Fibroblast of pulmonary artery (primary cell): Measurements from ENCODE around the gene ALG12.

ENCODE experiments used
- DNase-seq: peaks from one replicate; pipeline ENCODE4 v3.0.0-alpha.2; 2010; ENCODE audit warnings: low read depth
- H3K4me3 ChIP-seq: replicated peaks from 2 replicates; pipeline ENCODE4 v1.5.1; 2011; ENCODE audit warnings: low read depth, mild to moderate bottlenecking, control low read depth, low read length, moderate library complexity
- TF ChIP-seq, protein P1 (sequence below): IDR thresholded peaks from 2 replicates; pipeline ENCODE4 v1.5.1; 2011; ENCODE audit warnings: mild to moderate bottlenecking, control low read depth, low read length, inconsistent platforms; ENCODE audit errors: missing control alignments

ALG12 gene

DNA sequence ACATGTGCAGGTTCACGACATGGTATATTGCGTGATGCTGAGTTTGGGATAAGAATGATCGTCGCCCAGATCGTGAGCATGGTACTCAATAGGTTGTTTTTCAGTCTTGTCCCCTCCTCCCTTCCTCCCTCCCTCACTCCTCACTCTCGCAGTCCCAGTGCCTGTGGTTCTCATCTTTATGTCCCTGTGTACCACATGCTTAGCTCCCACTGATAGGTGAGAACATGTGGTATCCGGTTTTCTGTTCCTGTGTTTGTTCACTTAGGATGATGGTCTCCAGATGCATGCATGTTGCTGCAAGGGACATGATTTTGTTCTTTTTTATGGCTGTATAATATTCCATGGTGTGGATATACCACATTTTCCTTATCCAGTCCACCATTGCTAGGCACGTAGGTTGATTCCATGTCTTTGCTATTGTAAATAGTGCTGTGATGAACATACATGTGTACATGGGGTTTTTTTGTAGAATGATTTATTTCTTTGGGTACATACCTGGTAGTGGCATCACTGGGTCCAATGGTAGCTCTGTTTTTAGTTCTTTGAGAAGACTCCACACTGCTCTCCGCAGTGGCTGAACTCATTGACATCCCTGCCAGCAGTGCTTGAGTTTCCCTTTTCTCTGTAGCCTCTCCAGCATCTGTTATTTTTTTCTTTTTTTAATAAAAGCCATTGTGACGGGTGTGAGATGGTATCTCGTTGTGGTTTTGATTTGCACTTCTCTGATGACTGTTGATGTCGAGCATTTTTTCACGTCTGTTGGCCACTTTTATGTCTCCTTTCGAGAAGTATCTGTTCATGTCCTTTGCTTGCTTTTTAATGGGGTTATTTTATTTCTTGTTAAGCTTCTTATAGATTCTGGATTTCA, 48.2 kb downstream of the ALG12 start:
- DNase-seq = no peak
- H3K4me3 ChIP-seq = no peak overlapping the region
- TF ChIP-seq, protein P1, sequence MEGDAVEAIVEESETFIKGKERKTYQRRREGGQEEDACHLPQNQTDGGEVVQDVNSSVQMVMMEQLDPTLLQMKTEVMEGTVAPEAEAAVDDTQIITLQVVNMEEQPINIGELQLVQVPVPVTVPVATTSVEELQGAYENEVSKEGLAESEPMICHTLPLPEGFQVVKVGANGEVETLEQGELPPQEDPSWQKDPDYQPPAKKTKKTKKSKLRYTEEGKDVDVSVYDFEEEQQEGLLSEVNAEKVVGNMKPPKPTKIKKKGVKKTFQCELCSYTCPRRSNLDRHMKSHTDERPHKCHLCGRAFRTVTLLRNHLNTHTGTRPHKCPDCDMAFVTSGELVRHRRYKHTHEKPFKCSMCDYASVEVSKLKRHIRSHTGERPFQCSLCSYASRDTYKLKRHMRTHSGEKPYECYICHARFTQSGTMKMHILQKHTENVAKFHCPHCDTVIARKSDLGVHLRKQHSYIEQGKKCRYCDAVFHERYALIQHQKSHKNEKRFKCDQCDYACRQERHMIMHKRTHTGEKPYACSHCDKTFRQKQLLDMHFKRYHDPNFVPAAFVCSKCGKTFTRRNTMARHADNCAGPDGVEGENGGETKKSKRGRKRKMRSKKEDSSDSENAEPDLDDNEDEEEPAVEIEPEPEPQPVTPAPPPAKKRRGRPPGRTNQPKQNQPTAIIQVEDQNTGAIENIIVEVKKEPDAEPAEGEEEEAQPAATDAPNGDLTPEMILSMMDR = no peak

DNA sequence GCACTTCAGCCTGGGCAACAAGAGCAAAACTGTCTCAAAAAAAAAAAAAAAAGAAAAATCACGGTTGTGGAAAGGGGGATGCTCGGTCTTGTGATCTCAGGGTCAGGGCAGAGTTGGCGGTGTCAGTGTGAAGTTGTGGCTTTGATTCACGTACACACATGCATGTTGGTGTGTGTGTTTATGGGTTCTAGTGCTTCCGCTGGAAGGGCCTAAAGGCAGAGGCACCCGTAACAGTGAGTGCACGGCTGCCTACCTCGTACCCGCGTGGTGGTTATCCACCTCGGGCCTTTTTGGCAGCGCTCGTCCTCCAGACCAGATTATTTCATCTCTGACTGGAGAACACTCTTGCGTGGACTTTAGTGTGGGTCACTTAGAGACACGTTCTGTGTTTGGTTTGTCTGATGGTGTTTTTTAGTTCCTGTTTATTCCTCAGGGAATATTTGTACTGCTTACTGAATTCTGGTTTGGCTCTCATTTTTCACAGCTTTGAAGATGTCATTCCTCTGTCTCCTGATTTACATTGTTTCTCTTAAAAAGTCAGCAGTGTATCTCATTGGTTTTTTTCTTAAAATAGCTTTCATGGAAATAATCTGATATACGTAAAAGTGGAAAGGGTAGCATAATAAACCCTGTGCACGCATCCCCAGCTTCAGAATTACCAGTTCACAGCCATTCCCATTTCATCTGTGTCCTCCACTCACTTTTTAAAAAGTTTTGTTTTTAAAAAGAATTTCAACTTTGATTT, 49.0 kb downstream of the ALG12 start:
- DNase-seq = no peak
- no peak overlapping the region for H3K4me3 ChIP-seq
- TF ChIP-seq, protein P1 = no peak

DNA sequence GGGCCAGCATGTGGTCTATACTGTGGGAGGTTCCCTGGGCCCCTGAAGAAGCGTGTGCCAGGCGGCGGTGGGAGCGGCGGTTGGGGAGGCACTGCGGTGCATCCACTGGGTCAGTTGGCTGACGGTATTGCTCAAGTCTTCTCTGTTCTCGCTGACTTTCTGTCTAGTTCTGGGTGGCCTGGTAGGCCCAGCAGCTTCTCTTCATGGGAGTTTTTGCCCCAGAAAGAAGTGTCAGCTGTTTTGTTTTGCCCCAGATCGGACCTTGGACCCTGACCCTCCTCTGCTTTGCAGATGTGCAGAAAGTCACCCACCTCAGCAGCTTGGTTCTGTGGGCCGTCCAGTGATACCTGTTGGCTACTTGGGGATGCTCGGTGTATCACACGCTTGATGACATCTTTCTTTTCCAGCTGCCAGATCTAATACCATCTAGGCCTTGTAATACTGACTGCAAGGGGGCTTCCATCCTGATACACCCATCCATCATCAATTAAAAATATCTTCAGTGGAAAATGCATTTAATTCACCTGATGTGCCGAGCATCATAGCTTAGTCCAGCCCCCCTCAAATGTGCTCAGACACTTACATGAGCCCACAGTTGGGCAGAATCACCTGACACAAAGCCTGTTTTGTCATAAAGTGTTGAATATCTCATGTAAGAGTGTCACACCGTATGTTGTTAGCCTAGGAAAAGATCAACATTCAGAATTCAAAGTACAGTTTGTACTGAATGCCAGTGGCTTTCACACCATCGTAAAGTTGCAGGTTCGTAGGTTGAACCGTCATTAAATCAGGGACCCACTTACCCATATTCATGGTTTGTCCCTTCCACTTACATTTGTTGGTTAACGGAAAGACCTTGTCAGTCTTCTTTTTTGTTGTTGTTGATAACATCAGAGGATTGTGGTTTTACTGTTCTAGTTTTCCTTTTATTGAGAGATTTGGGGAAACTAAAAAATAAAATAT, 50.7 kb downstream of the ALG12 start:
- H3K4me3 ChIP-seq = no peak overlapping the region
- TF ChIP-seq, protein P1 = no peak
- DNase-seq = no peak

DNA sequence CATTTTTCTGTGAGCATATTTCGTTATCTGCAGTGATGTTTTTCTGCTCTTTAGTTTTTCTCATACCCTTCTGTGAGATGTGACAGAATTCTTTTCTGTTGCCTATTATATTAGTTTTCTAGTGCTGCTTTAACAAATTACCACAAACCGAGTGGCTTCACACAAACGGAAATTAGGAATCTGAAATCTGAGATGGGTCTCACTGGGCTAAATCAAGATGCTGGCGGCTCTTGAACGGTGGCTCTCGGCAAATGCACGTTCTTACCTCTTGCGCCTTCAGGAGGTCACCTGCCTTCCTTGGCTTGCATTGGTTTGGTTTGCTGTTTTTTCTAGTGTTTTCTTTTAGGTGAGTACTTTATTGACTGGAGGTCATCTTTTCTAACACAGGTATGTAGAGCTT, 51.6 kb downstream of the ALG12 start:
- TF ChIP-seq, protein P1 = no peak
- no peak for DNase-seq
- no peak overlapping the region for H3K4me3 ChIP-seq

DNA sequence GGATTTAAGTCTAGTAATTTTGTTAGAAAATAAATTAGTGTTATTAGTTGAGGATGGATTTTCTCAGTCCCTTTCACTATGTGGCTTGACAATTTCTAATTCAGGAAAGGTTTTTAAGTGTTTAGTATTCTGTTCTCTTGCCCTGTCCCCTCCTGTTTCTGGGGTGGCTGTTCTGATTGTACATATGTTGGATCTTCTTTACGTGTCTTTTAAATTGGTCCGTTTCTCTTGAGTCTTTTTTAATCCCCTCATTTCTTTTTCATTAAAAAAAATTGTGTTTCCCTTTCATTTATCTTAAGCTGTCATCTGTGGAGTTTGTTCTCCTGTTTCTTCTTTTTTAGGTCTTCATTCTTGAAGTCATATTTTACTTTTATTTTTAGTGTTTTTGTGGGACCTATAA, 52.1 kb downstream of the ALG12 start:
- H3K4me3 ChIP-seq = no peak overlapping the region
- TF ChIP-seq, protein P1 = no peak
- no peak for DNase-seq

DNA sequence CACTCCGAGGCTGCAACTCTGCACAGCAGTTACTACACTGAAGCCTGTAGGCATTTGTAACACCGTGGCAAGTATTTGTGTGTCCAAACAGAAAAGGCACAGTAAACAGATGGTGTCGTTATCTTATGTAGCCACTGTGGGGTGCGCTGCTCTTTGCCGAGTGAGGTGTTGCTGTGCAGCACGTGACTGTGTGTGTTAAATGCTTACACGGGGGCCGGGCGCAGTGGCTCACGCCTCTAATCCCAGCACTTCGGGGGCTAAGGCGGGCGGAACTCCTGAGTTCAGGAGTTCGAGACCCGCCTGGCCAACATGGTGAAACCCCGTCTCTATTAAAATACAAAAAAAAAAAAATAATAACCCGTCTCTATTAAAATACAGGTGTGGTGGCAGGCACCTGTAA, 53.1 kb downstream of the ALG12 start:
- no peak overlapping the region for H3K4me3 ChIP-seq
- TF ChIP-seq, protein P1 = no peak
- no peak for DNase-seq
